GM23338 (cell line): ENCODE results near the gene TESK2.

Experiments used
- CREB1 ChIP-seq: fragments of 250-450 bp; sonication (Bioruptor Pico); IDR thresholded peaks from 2 replicates; pipeline ENCODE4 v1.5.0; 2020; ENCODE audit warnings: low read depth, mild to moderate bottlenecking, moderate library complexity
- CTCF ChIP-seq, 2 experiments: fragments of 200-600 bp in 1 of 2; sonication (generic) in 1 of 2; conservative IDR thresholded peaks; 2 replicates each; pipeline versions ENCODE4 v1.5.1 to v1.6.1; 2016 to 2017; ENCODE audit warnings: antibody characterized with exemption in 2 of 2, low read depth in 2 of 2, mild to moderate bottlenecking in 2 of 2, moderate library complexity in 1 of 2
- ETS1 ChIP-seq: IDR thresholded peaks from 2 replicates; pipeline ENCODE4 v1.6.1; 2016; ENCODE audit warnings: antibody characterized with exemption
- EZH2 ChIP-seq: fragments of 200-600 bp; sonication (generic); IDR thresholded peaks from one replicate; pipeline ENCODE4 v1.8.0; 2017; ENCODE audit warnings: antibody characterized with exemption, mild to moderate bottlenecking, low read depth; ENCODE audit not compliant: unreplicated experiment
- EZH2phosphoT487 ChIP-seq: fragments of 200-600 bp; sonication (generic); IDR thresholded peaks from one replicate; pipeline ENCODE4 v1.8.1; 2018; ENCODE audit warnings: antibody characterized with exemption; ENCODE audit not compliant: unreplicated experiment
- JUNB ChIP-seq: IDR thresholded peaks from one replicate; pipeline ENCODE4 v1.6.1; 2016; ENCODE audit warnings: antibody characterized with exemption; ENCODE audit not compliant: unreplicated experiment
- POLR2AphosphoS5 ChIP-seq: IDR thresholded peaks from 2 replicates; pipeline ENCODE4 v1.6.1; 2016; ENCODE audit warnings: antibody characterized with exemption, low read depth
- REST ChIP-seq: IDR thresholded peaks from one replicate; pipeline ENCODE4 v1.6.1; 2018; ENCODE audit warnings: antibody characterized with exemption; ENCODE audit not compliant: unreplicated experiment
- STAT1 ChIP-seq: IDR thresholded peaks from one replicate; pipeline ENCODE4 v1.6.1; 2016; ENCODE audit warnings: antibody characterized with exemption; ENCODE audit not compliant: unreplicated experiment
- ZNF331 ChIP-seq: fragments of 250-450 bp; sonication (Bioruptor Pico); IDR thresholded peaks from 2 replicates; pipeline ENCODE4 v1.5.0; 2020; ENCODE audit warnings: low read depth, mild to moderate bottlenecking, moderate library complexity
- ZNF462 ChIP-seq: fragments of 250-450 bp; sonication (Bioruptor Pico); IDR thresholded peaks from 2 replicates; pipeline ENCODE4 v1.5.0; 2020; ENCODE audit warnings: mild to moderate bottlenecking, moderate library complexity

GRCh38 chr1:45510036-45510971 is 19.3 kb upstream of the TESK2 start:
- TF ChIP-seq CTCF (conservative IDR thresholded peaks at IDR 0.05; ENCODE audit: low read depth in 2 of 2) (no peak), POLR2AphosphoS5 (no peak; the same call in none of the 2 replicates), EZH2phosphoT487 (no peak), ETS1 (no peak), JUNB (no peak), REST (no peak), CREB1 (CRISPR knock-in tag) (no peak), EZH2 (no peak), ZNF462 (CRISPR knock-in tag) (no peak), STAT1 (no peak), ZNF331 (CRISPR knock-in tag) (no peak)
